ENCODE measurements around the gene SSC5D.

GRCh38 chr19:55453511-55454260 lies 34.5 kb upstream of the SSC5D start:
- TF ChIP-seq CTCF (IDR thresholded peaks at IDR 0.05): no peak
- no peak for TF ChIP-seq POLR2A (IDR thresholded peaks at IDR 0.05)

Measured in uterus (tissue), 2 donors.